HL-60/S4 treated with retinoic acid at 250 ng/mL for 4 days and 3 days (cell line): ENCODE data around the gene ZBTB20.

ENCODE experiments used
- in situ Hi-C: fragments of 300-500 bp; cut with MboI; formaldehyde crosslinking; loops from 2 replicates; pipeline ENCODE4 v1.7.0; 2022; ENCODE audit warnings: low sequenced_read_pairs

The ZBTB20 gene

GRCh38 chr3:114424337-114424736, 722.8 kb downstream of the ZBTB20 start:
- in situ Hi-C loops = no loop called here

- in situ Hi-C loops = no loop called here
Measured at GRCh38 chr3:114421204-114421603, 725.9 kb downstream of the ZBTB20 start.

GRCh38 chr3:114420072-114420471, 727.0 kb downstream of the ZBTB20 start:
- in situ Hi-C loops = no loop called here

GRCh38 chr3:114418724-114419543, 728.2 kb downstream of the ZBTB20 start:
- in situ Hi-C loops = no loop called here

GRCh38 chr3:114418107-114418506, 729.0 kb downstream of the ZBTB20 start:
- in situ Hi-C loops = no loop called here

GRCh38 chr3:114417675-114418074, 729.4 kb downstream of the ZBTB20 start:
- in situ Hi-C loops = no loop called here

- in situ Hi-C loops = no loop called here
Measured at GRCh38 chr3:114417265-114417664, 729.8 kb downstream of the ZBTB20 start.

- in situ Hi-C loops = no loop called here
Measured at GRCh38 chr3:114411811-114412803, 735.0 kb downstream of the ZBTB20 start.

GRCh38 chr3:114411190-114411668, 735.9 kb downstream of the ZBTB20 start:
- in situ Hi-C loops = no loop called here

- in situ Hi-C loops = no loop called here
Measured at GRCh38 chr3:114408736-114409670, 738.1 kb downstream of the ZBTB20 start.

- in situ Hi-C loops = no loop called here
Measured at GRCh38 chr3:114406922-114407321, 740.2 kb downstream of the ZBTB20 start.

- in situ Hi-C loops = no loop called here
Measured at GRCh38 chr3:114406286-114406685, 740.8 kb downstream of the ZBTB20 start.

GRCh38 chr3:114405202-114405990, 741.7 kb downstream of the ZBTB20 start:
- in situ Hi-C loops = no loop called here

- in situ Hi-C loops = no loop called here
Measured at GRCh38 chr3:114404590-114404989, 742.5 kb downstream of the ZBTB20 start.

- in situ Hi-C loops = no loop called here
Measured at GRCh38 chr3:114402838-114403237, 744.2 kb downstream of the ZBTB20 start.

- in situ Hi-C loops = no loop called here
Measured at GRCh38 chr3:114401346-114401745, 745.7 kb downstream of the ZBTB20 start.

GRCh38 chr3:114400371-114400770, 746.7 kb downstream of the ZBTB20 start:
- in situ Hi-C loops = no loop called here

GRCh38 chr3:114394551-114394950, 752.5 kb downstream of the ZBTB20 start:
- in situ Hi-C loops = no loop called here

- in situ Hi-C loops = no loop called here
Measured at GRCh38 chr3:114393367-114394072, 753.6 kb downstream of the ZBTB20 start.
